ENCODE results near the gene DMRTB1.

Gene DMRTB1

GRCh38 chr1:53501065-53502005 lies 42.1 kb downstream of the DMRTB1 start:
- Histone ChIP-seq H3K9me3 (ENCODE audit: control insufficient read depth, insufficient read depth, low read length) (no peaks in the 10 kb centered on the region), H3K4me3 (ENCODE audit: low read length) (no peak overlapping the region), H3F3A (ENCODE audit: control insufficient read depth, insufficient read depth) (no peaks in the 10 kb centered on the region), H4K20me1 (ENCODE audit: control insufficient read depth, insufficient read depth, low read depth, low read length) (no peaks in the 10 kb centered on the region), H3K4me1 (ENCODE audit: control insufficient read depth, low read length) (no peaks in the 10 kb centered on the region), H3K27ac (ENCODE audit: low read depth, low read length) (no peak overlapping the region), H3K4me2 (ENCODE audit: low read length) (no peak overlapping the region), H3K27me3 (ENCODE audit: control insufficient read depth, low read length) (peaks cover 3% of the 10 kb centered on the region; the same call in 1 of the 2 replicates), H3K79me2 (ENCODE audit: control insufficient read depth, low read length) (no peaks in the 10 kb centered on the region), H3K9me2 (replicated peaks; ENCODE audit: control insufficient read depth, low read length) (no peaks in the 10 kb centered on the region), H3K36me3 (ENCODE audit: control insufficient read depth, low read length) (no peaks in the 10 kb centered on the region)
- no peak for TF ChIP-seq EZH2phosphoT487 (IDR thresholded peaks at IDR 0.05; ENCODE audit: borderline replicate concordance, low read length)
- TF ChIP-seq CTCF (IDR thresholded peaks at IDR 0.05; ENCODE audit: low read depth, low read length, poor library complexity, severe bottlenecking): no peak

- no peak for TF ChIP-seq EZH2phosphoT487 (IDR thresholded peaks at IDR 0.05; ENCODE audit: borderline replicate concordance, low read length)
- TF ChIP-seq CTCF (IDR thresholded peaks at IDR 0.05; ENCODE audit: low read depth, low read length, poor library complexity, severe bottlenecking): no peak
- Histone ChIP-seq H3K36me3 (ENCODE audit: control insufficient read depth, low read length) (no peaks in the 10 kb centered on the region), H3K4me1 (ENCODE audit: control insufficient read depth, low read length) (no peaks in the 10 kb centered on the region), H4K20me1 (ENCODE audit: control insufficient read depth, insufficient read depth, low read depth, low read length) (no peaks in the 10 kb centered on the region), H3K27ac (ENCODE audit: low read depth, low read length) (no peak overlapping the region), H3K79me2 (ENCODE audit: control insufficient read depth, low read length) (no peaks in the 10 kb centered on the region), H3K4me3 (ENCODE audit: low read length) (no peak overlapping the region), H3K9me3 (ENCODE audit: control insufficient read depth, insufficient read depth, low read length) (no peaks in the 10 kb centered on the region), H3K9me2 (replicated peaks; ENCODE audit: control insufficient read depth, low read length) (no peaks in the 10 kb centered on the region), H3K4me2 (ENCODE audit: low read length) (no peak overlapping the region), H3F3A (ENCODE audit: control insufficient read depth, insufficient read depth) (no peaks in the 10 kb centered on the region), H3K27me3 (ENCODE audit: control insufficient read depth, low read length) (peaks cover 3% of the 10 kb centered on the region; the same call in 1 of the 2 replicates)
Observed at GRCh38 chr1:53502641-53503432, 43.6 kb downstream of the DMRTB1 start.

GRCh38 chr1:53503433-53504217 lies 44.4 kb downstream of the DMRTB1 start:
- Histone ChIP-seq H3K4me1 (ENCODE audit: control insufficient read depth, low read length) (no peaks in the 10 kb centered on the region), H3K4me2 (ENCODE audit: low read length) (no peak overlapping the region), H3K79me2 (ENCODE audit: control insufficient read depth, low read length) (no peaks in the 10 kb centered on the region), H3K27me3 (ENCODE audit: control insufficient read depth, low read length) (peaks cover 3% of the 10 kb centered on the region; the same call in 1 of the 2 replicates), H3F3A (ENCODE audit: control insufficient read depth, insufficient read depth) (no peaks in the 10 kb centered on the region), H3K4me3 (ENCODE audit: low read length) (no peak overlapping the region), H3K9me2 (replicated peaks; ENCODE audit: control insufficient read depth, low read length) (no peaks in the 10 kb centered on the region), H3K36me3 (ENCODE audit: control insufficient read depth, low read length) (no peaks in the 10 kb centered on the region), H3K9me3 (ENCODE audit: control insufficient read depth, insufficient read depth, low read length) (no peaks in the 10 kb centered on the region), H3K27ac (ENCODE audit: low read depth, low read length) (no peak overlapping the region), H4K20me1 (ENCODE audit: control insufficient read depth, insufficient read depth, low read depth, low read length) (no peaks in the 10 kb centered on the region)
- TF ChIP-seq CTCF (IDR thresholded peaks at IDR 0.05; ENCODE audit: low read depth, low read length, poor library complexity, severe bottlenecking) (no peak), EZH2phosphoT487 (IDR thresholded peaks at IDR 0.05; ENCODE audit: borderline replicate concordance, low read length) (no peak)
